GM12874 (cell line): ENCODE results near the gene SLC38A9.

ENCODE experiments used
- TF ChIP-seq, protein P1 (sequence below): IDR thresholded peaks from 2 replicates; pipeline ENCODE4 v1.5.1; 2011; ENCODE audit warnings: low read depth, mild to moderate bottlenecking, control low read depth, low read length, moderate library complexity; ENCODE audit not compliant: insufficient read depth

Gene SLC38A9

DNA sequence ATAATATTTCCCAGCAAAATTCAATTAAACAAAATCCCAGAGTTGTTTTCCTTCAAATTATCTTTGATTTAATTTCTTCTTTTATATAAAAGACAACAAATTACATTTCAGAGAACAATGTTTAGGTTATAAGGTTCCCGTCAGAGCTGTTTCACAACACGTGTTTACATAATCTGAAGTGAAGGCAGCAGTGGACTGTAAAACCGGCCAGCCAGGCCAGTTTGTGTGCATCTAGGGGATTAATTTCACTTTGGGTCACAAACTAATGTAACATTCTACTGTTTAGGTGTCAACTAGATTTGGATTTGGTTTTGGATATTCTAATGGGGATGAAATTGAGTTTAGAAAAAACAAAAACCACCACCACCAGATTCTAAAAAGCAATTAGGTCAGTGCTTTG lies 90.9 kb downstream of the SLC38A9 start:
- TF ChIP-seq, protein P1, sequence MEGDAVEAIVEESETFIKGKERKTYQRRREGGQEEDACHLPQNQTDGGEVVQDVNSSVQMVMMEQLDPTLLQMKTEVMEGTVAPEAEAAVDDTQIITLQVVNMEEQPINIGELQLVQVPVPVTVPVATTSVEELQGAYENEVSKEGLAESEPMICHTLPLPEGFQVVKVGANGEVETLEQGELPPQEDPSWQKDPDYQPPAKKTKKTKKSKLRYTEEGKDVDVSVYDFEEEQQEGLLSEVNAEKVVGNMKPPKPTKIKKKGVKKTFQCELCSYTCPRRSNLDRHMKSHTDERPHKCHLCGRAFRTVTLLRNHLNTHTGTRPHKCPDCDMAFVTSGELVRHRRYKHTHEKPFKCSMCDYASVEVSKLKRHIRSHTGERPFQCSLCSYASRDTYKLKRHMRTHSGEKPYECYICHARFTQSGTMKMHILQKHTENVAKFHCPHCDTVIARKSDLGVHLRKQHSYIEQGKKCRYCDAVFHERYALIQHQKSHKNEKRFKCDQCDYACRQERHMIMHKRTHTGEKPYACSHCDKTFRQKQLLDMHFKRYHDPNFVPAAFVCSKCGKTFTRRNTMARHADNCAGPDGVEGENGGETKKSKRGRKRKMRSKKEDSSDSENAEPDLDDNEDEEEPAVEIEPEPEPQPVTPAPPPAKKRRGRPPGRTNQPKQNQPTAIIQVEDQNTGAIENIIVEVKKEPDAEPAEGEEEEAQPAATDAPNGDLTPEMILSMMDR, result no peak

DNA sequence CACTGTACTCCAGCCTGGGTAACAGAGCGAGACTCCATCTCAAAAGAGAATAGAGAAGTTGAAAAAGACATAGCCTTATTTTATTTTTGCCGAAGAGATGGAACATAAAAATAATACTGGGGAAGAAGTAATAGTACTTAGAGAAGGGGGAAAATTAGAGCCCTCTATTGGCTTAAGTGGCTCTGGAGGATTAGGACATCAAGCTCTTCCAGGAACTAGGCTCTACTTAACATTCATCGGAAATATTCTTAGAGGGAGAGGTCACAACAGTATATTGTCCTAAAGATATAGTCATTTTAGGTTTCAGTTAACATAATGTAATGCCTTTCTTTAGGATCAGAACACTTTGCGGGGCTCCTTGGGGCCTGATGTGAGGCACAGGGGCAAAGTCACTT lies 91.4 kb downstream of the SLC38A9 start:
- TF ChIP-seq, protein P1, result no peak

DNA sequence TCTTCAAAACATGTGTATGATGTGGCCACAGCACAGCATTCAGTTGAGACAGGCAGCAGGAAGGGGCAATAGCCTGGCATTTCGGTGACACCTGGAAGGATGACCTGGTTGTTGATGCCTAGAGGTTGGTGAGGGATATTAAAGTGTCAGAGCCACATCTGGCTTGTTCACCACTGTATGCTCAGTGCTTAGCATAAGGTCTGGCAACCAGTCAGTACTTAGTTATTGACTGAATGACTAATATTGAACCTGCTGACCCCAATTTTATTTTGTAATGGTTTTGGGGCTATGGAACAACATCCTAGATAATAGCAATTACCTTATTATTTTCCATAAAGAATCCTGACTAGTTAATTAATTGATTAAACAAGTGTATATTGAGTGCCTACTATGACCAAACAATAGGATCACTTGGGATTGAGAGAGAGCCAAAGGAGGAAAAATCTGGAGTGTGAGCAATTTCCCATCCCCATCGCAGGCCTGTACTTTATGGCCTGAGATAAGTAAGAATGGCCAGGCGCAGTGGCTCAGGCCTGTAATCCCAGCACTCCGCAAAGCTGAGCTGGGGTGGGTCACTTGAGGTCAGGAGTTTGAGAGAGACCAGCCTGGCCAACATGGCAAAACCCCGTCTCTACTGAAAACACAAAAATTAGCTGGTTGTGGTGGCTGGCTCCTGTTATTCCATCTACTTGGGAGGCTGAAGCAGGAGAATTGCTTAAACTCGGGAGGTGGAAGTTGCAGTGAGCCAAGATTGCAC lies 91.9 kb downstream of the SLC38A9 start:
- TF ChIP-seq, protein P1, result no peak

- TF ChIP-seq, protein P1, result no peak
Measured at GRCh38 chr5:55618318-55618717, 93.8 kb downstream of the SLC38A9 start.

DNA sequence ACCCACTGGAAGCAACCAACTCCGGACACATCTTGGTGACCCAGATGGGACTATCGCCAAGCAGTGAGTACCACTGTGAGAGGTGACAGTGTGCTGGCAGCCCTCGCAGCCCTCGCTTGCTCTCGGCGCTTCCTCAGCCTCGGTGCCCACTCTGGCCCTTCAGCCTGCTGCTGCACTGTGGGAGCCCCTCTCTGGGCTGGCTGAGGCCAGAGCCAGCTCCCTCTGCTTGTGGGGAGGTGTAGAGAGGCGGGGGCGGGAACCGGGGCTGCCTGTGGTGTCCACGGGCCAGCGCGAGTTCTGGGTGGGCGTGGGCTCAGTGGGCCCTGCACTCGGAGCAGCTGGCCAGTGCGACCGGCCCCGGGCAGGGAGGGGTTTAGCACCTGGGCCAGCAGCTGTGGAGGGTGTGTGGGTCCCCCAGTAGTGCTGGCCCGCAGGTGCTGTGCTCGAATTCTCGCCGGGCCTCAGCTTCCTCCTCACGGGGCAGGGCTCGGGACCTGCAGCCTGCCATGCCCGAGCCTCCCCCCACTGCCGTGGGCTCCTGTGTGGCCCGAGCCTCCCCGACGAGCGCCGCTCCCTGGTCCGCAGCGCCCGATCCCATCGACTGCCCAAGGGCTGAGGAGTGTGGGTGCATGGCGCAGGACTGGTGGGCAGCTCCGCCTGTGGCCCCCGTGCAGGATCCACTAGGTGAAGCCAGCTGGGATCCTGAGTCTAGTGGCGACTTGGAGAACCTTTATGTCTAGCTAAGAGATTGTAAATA lies 98.8 kb downstream of the SLC38A9 start:
- TF ChIP-seq, protein P1, result no peak

GRCh38 chr5:55610542-55610941 lies 101.6 kb downstream of the SLC38A9 start:
- TF ChIP-seq, protein P1, result no peak

DNA sequence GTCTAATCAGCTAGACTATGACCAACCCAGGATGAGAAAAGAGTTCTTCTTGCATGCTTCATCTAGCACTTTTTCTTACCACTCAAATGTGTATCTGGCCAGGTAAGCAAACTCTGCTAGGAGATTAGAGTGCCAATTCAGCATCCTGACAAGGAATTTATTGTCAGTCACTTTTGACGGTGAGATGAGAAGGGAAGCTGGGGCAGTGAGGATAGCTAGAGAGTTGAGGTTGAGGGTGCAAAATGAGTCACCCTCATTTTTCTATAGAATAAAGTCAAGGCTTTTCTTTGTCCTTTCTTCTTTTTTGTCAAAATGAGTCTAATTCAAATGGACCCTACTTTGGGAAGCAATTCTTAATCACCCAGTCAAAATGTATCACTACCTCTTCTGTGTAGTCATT lies 102.7 kb downstream of the SLC38A9 start:
- TF ChIP-seq, protein P1, result no peak
